Vagina (tissue), 2 donors: Measurements from ENCODE around the gene HCRTR1. TPM values are rescaled to one million over a fixed set of nuclear protein-coding genes. Genes with fewer than 3 reads are reported as not detected.

Experiments used
- DNase-seq, 2 donors: peaks; one replicate each; pipeline ENCODE4 v3.0.0-alpha.2; 2017; ENCODE audit errors: extremely low spot score in 2 of 2
- H3K27ac ChIP-seq: fragments of 200-600 bp; sonication (generic); one replicate; pipeline ENCODE4 v1.5.1; 2019
- H3K27me3 ChIP-seq: fragments of 200-600 bp; sonication (generic); one replicate; pipeline ENCODE4 v1.5.1; 2019
- H3K36me3 ChIP-seq, 2 donors: fragments of 200-600 bp; sonication (generic); one replicate each; pipeline ENCODE4 v1.5.1; 2017 to 2019
- H3K4me1 ChIP-seq: fragments of 200-600 bp; sonication (generic); one replicate; pipeline ENCODE4 v1.5.1; 2019
- H3K4me3 ChIP-seq, 2 donors: fragments of 200-600 bp; sonication (generic); 1 replicate in 1 of 2; 2 replicates in 1 of 2; pipeline ENCODE4 v1.5.1; 2016 to 2019
- H3K9me3 ChIP-seq: fragments of 200-600 bp; sonication (generic); one replicate; pipeline ENCODE4 v1.5.1; 2019
- POLR2A ChIP-seq, 2 donors: fragments of 450-650 bp; IDR thresholded peaks; one replicate each; pipeline ENCODE4 v1.6.1; 2017; ENCODE audit warnings: antibody characterized with exemption in 2 of 2, mild to moderate bottlenecking in 2 of 2, moderate library complexity in 2 of 2
- POLR2AphosphoS5 ChIP-seq, 2 donors: sonication (generic); formaldehyde crosslinking; IDR thresholded peaks; one replicate each; pipeline ENCODE4 v1.9.0; 2017; ENCODE audit warnings: antibody characterized with exemption in 2 of 2, mild to moderate bottlenecking in 2 of 2, low read depth in 1 of 2; ENCODE audit not compliant: insufficient read depth in 1 of 2
- intact Hi-C: fragments of 100-400 bp; cut with DNase I; formaldehyde crosslinking; loops from one replicate; pipeline ENCODE4 v1.15.1; 2023
- total RNA-seq: library from RNA; depleted of rRNA; stranded (reverse); fragments of >200 nt; gene quantifications from one replicate; pipeline ENCODE4 v1.2.3, GENCODE V29; 2016
- TF ChIP-seq, protein P1 (sequence below), 3 experiments: fragments of 450-650 bp in 2 of 3; fragments of 200-600 bp in 1 of 3; sonication (generic) in 1 of 3; IDR thresholded peaks; one replicate each; pipeline ENCODE4 v1.5.1; 2017 to 2019; ENCODE audit warnings: antibody characterized with exemption in 3 of 3, mild to moderate bottlenecking in 2 of 3, moderate library complexity in 2 of 3

HCRTR1 gene
- total RNA-seq, 1 donor from 2014 or later: not detected

GRCh38 chr1:31659889-31660288, 42.4 kb downstream of the HCRTR1 start:
- H3K4me3 ChIP-seq: no peak overlapping the region
- no peak for TF ChIP-seq POLR2AphosphoS5 (IDR thresholded peaks at IDR 0.05; ENCODE audit: insufficient read depth in 1 of 2, low read depth in 1 of 2)
- TF ChIP-seq POLR2A (IDR thresholded peaks at IDR 0.05): no peak
- TF ChIP-seq, protein P1, sequence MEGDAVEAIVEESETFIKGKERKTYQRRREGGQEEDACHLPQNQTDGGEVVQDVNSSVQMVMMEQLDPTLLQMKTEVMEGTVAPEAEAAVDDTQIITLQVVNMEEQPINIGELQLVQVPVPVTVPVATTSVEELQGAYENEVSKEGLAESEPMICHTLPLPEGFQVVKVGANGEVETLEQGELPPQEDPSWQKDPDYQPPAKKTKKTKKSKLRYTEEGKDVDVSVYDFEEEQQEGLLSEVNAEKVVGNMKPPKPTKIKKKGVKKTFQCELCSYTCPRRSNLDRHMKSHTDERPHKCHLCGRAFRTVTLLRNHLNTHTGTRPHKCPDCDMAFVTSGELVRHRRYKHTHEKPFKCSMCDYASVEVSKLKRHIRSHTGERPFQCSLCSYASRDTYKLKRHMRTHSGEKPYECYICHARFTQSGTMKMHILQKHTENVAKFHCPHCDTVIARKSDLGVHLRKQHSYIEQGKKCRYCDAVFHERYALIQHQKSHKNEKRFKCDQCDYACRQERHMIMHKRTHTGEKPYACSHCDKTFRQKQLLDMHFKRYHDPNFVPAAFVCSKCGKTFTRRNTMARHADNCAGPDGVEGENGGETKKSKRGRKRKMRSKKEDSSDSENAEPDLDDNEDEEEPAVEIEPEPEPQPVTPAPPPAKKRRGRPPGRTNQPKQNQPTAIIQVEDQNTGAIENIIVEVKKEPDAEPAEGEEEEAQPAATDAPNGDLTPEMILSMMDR (IDR thresholded peaks at IDR 0.05): no peak
- no peak overlapping the region for H3K27ac ChIP-seq
- intact Hi-C loops: no loop called here
- no peaks in the 10 kb centered on the region for H3K4me1 ChIP-seq
- DNase-seq: no peak
- H3K9me3 ChIP-seq: no peaks in the 10 kb centered on the region
- no peaks in the 10 kb centered on the region for H3K27me3 ChIP-seq
- peaks cover 0 to 3% of the 10 kb centered on the region in 2 donors for H3K36me3 ChIP-seq

DNA sequence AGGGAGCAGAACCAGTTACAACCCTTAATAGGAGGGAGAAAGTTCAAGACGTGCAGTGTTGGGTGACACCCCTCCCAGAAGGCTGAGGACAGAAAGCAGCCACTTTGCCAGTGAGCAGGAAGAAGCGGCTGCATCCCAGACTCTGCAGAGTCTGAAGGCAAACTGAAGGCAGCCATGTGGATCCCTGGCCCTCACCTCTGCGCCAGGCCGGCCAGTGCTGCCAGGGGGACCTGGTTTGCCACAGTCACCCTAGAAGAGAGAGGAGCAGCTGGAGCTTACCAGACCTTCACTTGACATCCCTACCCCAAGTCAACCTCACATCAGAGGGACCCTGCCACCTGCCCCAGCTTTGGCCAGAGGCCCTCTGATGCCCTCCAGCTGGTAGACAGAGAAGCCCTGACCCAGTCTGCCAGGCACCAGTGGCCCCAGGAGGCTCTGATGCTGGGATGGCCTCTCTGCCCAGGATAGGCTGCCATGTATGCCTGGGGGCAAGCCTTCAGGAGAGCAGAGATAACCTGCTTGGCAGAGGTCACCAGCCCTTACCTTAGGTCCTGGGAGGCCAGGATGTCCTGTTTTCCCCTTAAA, 43.5 kb downstream of the HCRTR1 start:
- DNase-seq: no peak
- no peak for TF ChIP-seq POLR2A (IDR thresholded peaks at IDR 0.05)
- TF ChIP-seq, protein P1 (IDR thresholded peaks at IDR 0.05): no peak
- no peak for TF ChIP-seq POLR2AphosphoS5 (IDR thresholded peaks at IDR 0.05; ENCODE audit: insufficient read depth in 1 of 2, low read depth in 1 of 2)
- Histone ChIP-seq H3K9me3 (no peaks in the 10 kb centered on the region), H3K27me3 (no peaks in the 10 kb centered on the region), H3K36me3 (peaks cover 0 to 3% of the 10 kb centered on the region in 2 donors), H3K4me1 (peaks cover 9% of the 10 kb centered on the region), H3K4me3 (no peak overlapping the region), H3K27ac (no peak overlapping the region)
- intact Hi-C loops: no loop called here

DNA sequence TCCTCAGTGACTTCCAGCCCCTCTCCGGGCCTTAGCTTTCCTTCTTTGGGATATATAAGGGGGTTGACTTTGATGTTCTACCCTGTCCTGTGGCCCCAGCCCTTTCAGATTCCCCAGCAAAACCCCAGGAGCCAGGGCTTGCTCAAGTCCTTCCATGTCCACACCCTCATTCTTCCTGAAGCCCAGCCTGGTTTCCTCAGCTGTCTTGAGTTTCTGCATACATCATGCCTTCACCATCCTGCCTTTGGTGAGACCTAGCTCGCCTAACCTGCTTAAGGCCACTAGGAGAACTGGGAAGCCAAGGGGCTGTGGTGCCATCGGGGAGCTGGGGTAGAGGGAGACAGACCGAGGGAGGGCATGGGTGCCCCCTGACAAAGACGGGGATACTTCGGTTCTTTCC, 44.4 kb downstream of the HCRTR1 start:
- DNase-seq: no peak
- intact Hi-C loops: no loop called here
- H3K4me1 ChIP-seq: peaks cover 18% of the 10 kb centered on the region
- no peak overlapping the region for H3K4me3 ChIP-seq
- H3K27ac ChIP-seq: no peak overlapping the region
- H3K27me3 ChIP-seq: no peaks in the 10 kb centered on the region
- no peak for TF ChIP-seq POLR2A (IDR thresholded peaks at IDR 0.05)
- TF ChIP-seq, protein P1 (IDR thresholded peaks at IDR 0.05): no peak
- no peak for TF ChIP-seq POLR2AphosphoS5 (IDR thresholded peaks at IDR 0.05; ENCODE audit: insufficient read depth in 1 of 2, low read depth in 1 of 2)
- H3K36me3 ChIP-seq: peaks cover 0 to 3% of the 10 kb centered on the region in 2 donors
- H3K9me3 ChIP-seq: no peaks in the 10 kb centered on the region

GRCh38 chr1:31662463-31662862, 45.0 kb downstream of the HCRTR1 start:
- TF ChIP-seq POLR2A (IDR thresholded peaks at IDR 0.05): no peak
- TF ChIP-seq, protein P1 (IDR thresholded peaks at IDR 0.05): no peak
- no peak for TF ChIP-seq POLR2AphosphoS5 (IDR thresholded peaks at IDR 0.05; ENCODE audit: insufficient read depth in 1 of 2, low read depth in 1 of 2)
- Histone ChIP-seq H3K4me1 (peaks cover 24% of the 10 kb centered on the region), H3K36me3 (peaks cover 0 to 3% of the 10 kb centered on the region in 2 donors), H3K27me3 (no peaks in the 10 kb centered on the region), H3K9me3 (no peaks in the 10 kb centered on the region), H3K4me3 (no peak overlapping the region), H3K27ac (no peak overlapping the region)
- DNase-seq: no peak
- intact Hi-C loops: no loop called here

DNA sequence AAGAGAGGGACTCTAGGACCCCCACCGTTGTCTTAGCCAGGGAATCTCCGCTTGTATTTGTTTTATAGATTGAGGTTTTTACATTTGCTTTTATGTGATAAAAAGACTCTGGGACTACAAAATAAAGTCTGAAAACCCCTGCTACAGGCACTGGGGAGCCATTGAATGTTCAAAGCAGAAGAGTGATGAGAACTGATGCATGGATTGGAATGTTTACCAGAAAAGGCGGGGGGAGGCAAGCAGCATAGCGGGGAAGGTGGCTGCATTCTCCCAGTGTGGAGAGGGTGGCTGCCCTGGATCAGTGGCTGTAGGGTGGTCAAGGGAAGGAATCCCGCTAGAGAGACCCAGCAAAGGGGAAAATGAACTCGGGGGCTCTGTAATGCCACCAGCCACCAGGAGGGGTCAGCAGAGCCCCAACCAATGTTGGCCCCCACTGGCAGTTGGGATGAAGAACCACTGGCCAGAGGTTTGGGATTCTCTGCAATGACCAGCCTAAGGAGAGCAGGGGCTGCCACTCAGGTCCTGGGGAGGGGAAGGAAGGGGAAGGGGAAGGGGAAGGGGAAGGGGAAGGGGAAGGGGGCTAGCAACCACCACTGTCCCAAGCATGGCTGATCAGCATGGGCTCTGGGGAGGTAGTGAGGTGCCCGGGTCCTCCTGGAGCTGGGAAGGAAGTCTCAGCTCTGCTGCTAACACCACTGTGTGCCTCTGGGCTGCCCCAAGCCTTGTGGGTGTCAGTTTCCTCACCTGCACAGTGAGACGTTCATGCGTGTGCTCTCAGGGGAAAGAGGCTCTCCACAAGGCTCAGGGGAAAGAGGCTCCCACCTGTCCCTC, 46.3 kb downstream of the HCRTR1 start:
- no peak for DNase-seq
- Histone ChIP-seq H3K27ac (no peak overlapping the region), H3K4me1 (peaks cover 38% of the 10 kb centered on the region), H3K27me3 (no peaks in the 10 kb centered on the region), H3K36me3 (peaks cover 0 to 3% of the 10 kb centered on the region in 2 donors), H3K4me3 (no peak overlapping the region), H3K9me3 (no peaks in the 10 kb centered on the region)
- TF ChIP-seq POLR2A (IDR thresholded peaks at IDR 0.05) (no peak), POLR2AphosphoS5 (IDR thresholded peaks at IDR 0.05; ENCODE audit: insufficient read depth in 1 of 2, low read depth in 1 of 2) (no peak)
- TF ChIP-seq, protein P1 (IDR thresholded peaks at IDR 0.05): peak; percentile 89 to 98 (median 92)
- intact Hi-C loops: loop anchor here (2.0 kb wide), 1 partner anchor 125 kb away; no protein-coding TSS in a partner anchor
